ENCODE measurements around the gene PCDHGB3. TPM values are rescaled to one million over a fixed set of nuclear protein-coding genes. Genes with fewer than 3 reads are reported as not detected.

Gene PCDHGB3
- total and polyA plus RNA-seq, 9 of the 15 experiments (the other 6 are each of a cell fraction or from before 2014, with no cell fraction given) = 0.05 to 0.19 (median 0.11) TPM; not detected in 2

GRCh38 chr5:141413540-141414069 is 43.6 kb downstream of the PCDHGB3 start:
- Histone ChIP-seq H3K79me2 (ENCODE audit: control insufficient read depth, insufficient read depth, low read length) (no peaks in the 10 kb centered on the region), H3K9me1 (ENCODE audit: control insufficient read depth, insufficient read depth, low read length) (no peaks in the 10 kb centered on the region), H3K9ac (ENCODE audit: insufficient read depth in 1 of 2, low read depth in 2 of 2, low read length in 2 of 2) (no peak overlapping the region), H3K27ac (ENCODE audit: extremely low read depth, low read depth, low read length) (no peak overlapping the region), H3K27me3 (ENCODE audit: control insufficient read depth in 2 of 2, insufficient read depth in 2 of 2, low read length in 2 of 2) (peaks cover 7 to 33% of the 10 kb centered on the region in 2 experiments; a peak in 4 of 5 replicates), H3K9me3 (replicated peaks; ENCODE audit: control insufficient read depth, insufficient read depth, low read depth, low read length) (no peaks in the 10 kb centered on the region; the same call in 1 of the 2 replicates), H3K4me2 (ENCODE audit: insufficient read depth, low read length) (peak overlapping the region; percentile 21), H3K36me3 (ENCODE audit: control insufficient read depth, insufficient read depth, low read length) (no peaks in the 10 kb centered on the region), H3K4me1 (replicated peaks in 1 of 2; ENCODE audit: control insufficient read depth in 2 of 2, insufficient read depth in 2 of 2, low read length in 2 of 2) (peaks cover 0 to 27% of the 10 kb centered on the region in 2 experiments; a peak in 2 of 5 replicates), H2AFZ (ENCODE audit: low read depth, low read length) (peak overlapping the region; percentile 69; the same call in 1 of the 2 replicates), H4K20me1 (replicated peaks; ENCODE audit: control insufficient read depth, insufficient read depth, low read length) (no peaks in the 10 kb centered on the region), H3K4me3 (0 out of 2 replicates have a peak overlapping the region, but pooled peaks have one; percentile 21)
- ChIA-PET POLR2A (interaction anchor here (0.8 to 1.9 kb wide), 3 partner anchors 8 to 262 kb away, joined by 4 to 7 read pairs (median 4); partner anchors contain the start of gene PCDHGA11), CTCF (ENCODE audit: low intra/inter-chr PET ratio) (interaction anchor here (0.6 to 1.5 kb wide), 3 partner anchors 125 to 400 kb away, joined by 3 to 4 read pairs (median 3); no protein-coding TSS in a partner anchor)
- ATAC-seq (no peak), DNase-seq (ENCODE audit: extremely low read depth in 1 of 4, low spot score in 3 of 4) (no peak), FAIRE-seq (no peak)
- BruUV-seq (replicated peaks) = no TSS peak
- 9% methylated on average over 25 of the region's 25 CpGs for WGBS (ENCODE audit: insufficient coverage, low coverage, missing lambda C conversion rate)
- in situ Hi-C loops (cut with MboI) (no loop called here), intact Hi-C loops (cut with micrococcal nuclease) (loop anchor here (5.0 kb wide), 1 partner anchor 109 kb away; no protein-coding TSS in a partner anchor)
- no peak for TF ChIP-seq KLF6 (CRISPR knock-in tag; IDR thresholded peaks at IDR 0.05; ENCODE audit: borderline replicate concordance)
- TF ChIP-seq TCF3 (CRISPR knock-in tag; IDR thresholded peaks at IDR 0.05) = no peak
- no peak for TF ChIP-seq E2F1 (CRISPR knock-in tag; IDR thresholded peaks at IDR 0.05)
- TF ChIP-seq JUND (IDR thresholded peaks at IDR 0.05; ENCODE audit: borderline replicate concordance, low read depth, low read length) = no peak
- TF ChIP-seq JUND (tag; IDR thresholded peaks at IDR 0.05; ENCODE audit: borderline replicate concordance, low read depth, low read length) = no peak
- TF ChIP-seq CTBP1 (IDR thresholded peaks at IDR 0.05; ENCODE audit: borderline replicate concordance) = no peak
- TF ChIP-seq ZNF511 (CRISPR knock-in tag; IDR thresholded peaks at IDR 0.05) = no peak
- TF ChIP-seq GTF2F1 (IDR thresholded peaks at IDR 0.05; ENCODE audit: low read depth, low read length) = no peak
- TF ChIP-seq NKRF (IDR thresholded peaks at IDR 0.05; ENCODE audit: borderline replicate concordance) = no peak
- TF ChIP-seq ID3 (CRISPR knock-in tag; IDR thresholded peaks at IDR 0.05) = no peak
- TF ChIP-seq ID3 (tag; IDR thresholded peaks at IDR 0.05) = no peak
- TF ChIP-seq E2F6 (IDR thresholded peaks at IDR 0.05; ENCODE audit: borderline replicate concordance in 1 of 2, extremely low read depth in 1 of 2, insufficient read depth in 1 of 2, insufficient read length in 1 of 2, low read depth in 1 of 2, low read length in 1 of 2, poor library complexity in 1 of 2, severe bottlenecking in 1 of 2) = no peak
- TF ChIP-seq FIP1L1 (IDR thresholded peaks at IDR 0.05; ENCODE audit: low read depth, low read length, poor library complexity, severe bottlenecking) = no peak
- no peak for TF ChIP-seq MCM2 (IDR thresholded peaks at IDR 0.05; ENCODE audit: low read depth)
- no peak for TF ChIP-seq MTA3 (IDR thresholded peaks at IDR 0.05; ENCODE audit: borderline replicate concordance)
- no peak for TF ChIP-seq MTA2 (IDR thresholded peaks at IDR 0.05; ENCODE audit: low read depth)

All from K562 (cell line).